Muscle layer of duodenum (tissue), 2 donors: Measurements from ENCODE around the gene SSTR5.
"Not testable (repeated sequence)": the region's sequence is repeated elsewhere in the genome, so short reads cannot be mapped to it uniquely, and the experiment has no call there.

Experiments
- H3K27ac ChIP-seq: one replicate; pipeline ENCODE4 v1.7.0; 2013; ENCODE audit warnings: mild to moderate bottlenecking, low read length
- H3K27me3 ChIP-seq: one replicate; pipeline ENCODE4 v1.7.0; 2013; ENCODE audit warnings: low read depth, mild to moderate bottlenecking, control low read depth, low read length
- H3K36me3 ChIP-seq, 2 donors: one replicate each; pipeline ENCODE4 v1.7.0; 2013; ENCODE audit warnings: low read length in 2 of 2, control low read depth in 1 of 2, mild to moderate bottlenecking in 1 of 2; ENCODE audit not compliant: insufficient read depth in 2 of 2, control insufficient read depth in 1 of 2
- H3K4me1 ChIP-seq, 2 donors: one replicate each; pipeline ENCODE4 v1.7.0; 2013; ENCODE audit warnings: low read length in 2 of 2, mild to moderate bottlenecking in 2 of 2, control low read depth in 1 of 2, moderate library complexity in 1 of 2; ENCODE audit not compliant: insufficient read depth in 2 of 2, control insufficient read depth in 1 of 2
- H3K4me3 ChIP-seq, 2 donors: one replicate each; pipeline ENCODE4 v1.7.0; 2013; ENCODE audit warnings: low read length in 2 of 2, low read depth in 1 of 2, mild to moderate bottlenecking in 1 of 2
- H3K9me3 ChIP-seq, 2 donors: one replicate each; pipeline ENCODE4 v1.7.0; 2013; ENCODE audit warnings: low read length in 2 of 2, control low read depth in 1 of 2, mild to moderate bottlenecking in 1 of 2; ENCODE audit not compliant: control insufficient read depth in 1 of 2
- donor health status: healthy.

The SSTR5 gene

DNA sequence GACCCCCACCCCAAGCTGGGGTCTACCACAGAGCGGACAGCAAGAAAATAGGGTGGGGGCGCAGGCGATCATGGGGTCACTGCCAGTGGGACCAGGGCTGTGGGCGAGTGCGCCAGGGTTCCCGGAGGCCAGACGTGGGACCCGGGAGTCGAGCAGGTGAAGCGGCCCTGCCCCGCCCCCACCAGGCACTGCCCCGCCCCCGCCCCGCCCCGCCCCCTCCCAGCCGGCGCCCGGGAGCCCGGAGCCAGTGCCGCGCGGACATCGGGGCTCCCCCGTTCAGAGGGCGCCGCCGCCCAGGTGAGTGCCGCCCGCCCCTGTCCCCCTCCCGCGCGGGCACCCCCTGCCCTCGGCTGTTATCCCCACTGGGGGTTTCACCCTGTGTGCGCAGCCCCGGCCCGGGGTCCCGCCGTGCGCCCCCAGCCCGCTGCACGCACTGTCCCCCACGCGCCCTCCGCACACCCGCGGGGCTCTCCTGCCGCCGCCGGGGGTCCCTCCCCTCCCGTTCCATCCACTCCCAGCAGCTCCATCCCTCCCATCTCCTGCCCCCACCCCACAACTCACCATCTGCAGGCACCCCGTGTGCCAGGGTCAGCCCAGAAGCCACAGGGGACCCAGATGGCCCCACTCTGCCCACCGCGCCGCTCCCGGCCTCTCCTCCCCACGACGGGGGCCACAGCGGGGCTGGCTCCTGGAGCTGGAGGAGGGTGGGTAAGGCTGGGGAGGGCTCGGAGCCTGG is at the start of gene SSTR5:
SSTR5 (plus strand) TSS at position 222 of the 736 bp plus-strand sequence. CDS start 6,122 bp downstream, outside the sequence.
- Histone ChIP-seq H3K4me1 (no peaks in the 10 kb centered on the region), H3K27me3 (peaks cover 4% of the 10 kb centered on the region), H3K27ac (no peak within 1 kb of the TSS), H3K36me3 (no peaks in the 10 kb centered on the region), H3K9me3 (no peaks in the 10 kb centered on the region), H3K4me3 (no peak within 1 kb of the TSS)

DNA sequence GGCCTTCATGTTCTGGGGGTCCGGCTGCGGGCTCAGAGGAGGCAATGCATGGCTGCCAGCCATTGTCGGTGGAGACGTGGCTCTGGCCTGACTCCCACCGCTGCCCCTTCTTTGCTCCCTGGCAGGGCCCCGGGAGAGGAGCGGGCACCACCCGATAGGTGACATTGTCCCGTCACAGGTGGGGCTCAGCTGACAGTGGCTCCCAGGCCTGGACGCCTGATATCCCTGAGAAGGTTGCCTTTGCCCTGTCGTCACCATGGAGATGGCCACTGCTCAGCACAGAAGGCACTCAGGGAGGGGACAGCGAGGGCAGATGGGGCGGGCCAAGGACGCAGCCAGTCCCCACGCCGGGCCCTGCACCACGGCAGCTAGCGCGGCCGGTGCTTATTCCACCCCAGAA is 48.4 kb upstream of the SSTR5 start:
- H3K27ac ChIP-seq, result no peak overlapping the region
- H3K4me1 ChIP-seq, result no peaks in the 10 kb centered on the region
- H3K4me3 ChIP-seq, result no peak overlapping the region
- H3K9me3 ChIP-seq, result no peaks in the 10 kb centered on the region
- H3K36me3 ChIP-seq, result no peaks in the 10 kb centered on the region
- peaks cover 4% of the 10 kb centered on the region for H3K27me3 ChIP-seq

DNA sequence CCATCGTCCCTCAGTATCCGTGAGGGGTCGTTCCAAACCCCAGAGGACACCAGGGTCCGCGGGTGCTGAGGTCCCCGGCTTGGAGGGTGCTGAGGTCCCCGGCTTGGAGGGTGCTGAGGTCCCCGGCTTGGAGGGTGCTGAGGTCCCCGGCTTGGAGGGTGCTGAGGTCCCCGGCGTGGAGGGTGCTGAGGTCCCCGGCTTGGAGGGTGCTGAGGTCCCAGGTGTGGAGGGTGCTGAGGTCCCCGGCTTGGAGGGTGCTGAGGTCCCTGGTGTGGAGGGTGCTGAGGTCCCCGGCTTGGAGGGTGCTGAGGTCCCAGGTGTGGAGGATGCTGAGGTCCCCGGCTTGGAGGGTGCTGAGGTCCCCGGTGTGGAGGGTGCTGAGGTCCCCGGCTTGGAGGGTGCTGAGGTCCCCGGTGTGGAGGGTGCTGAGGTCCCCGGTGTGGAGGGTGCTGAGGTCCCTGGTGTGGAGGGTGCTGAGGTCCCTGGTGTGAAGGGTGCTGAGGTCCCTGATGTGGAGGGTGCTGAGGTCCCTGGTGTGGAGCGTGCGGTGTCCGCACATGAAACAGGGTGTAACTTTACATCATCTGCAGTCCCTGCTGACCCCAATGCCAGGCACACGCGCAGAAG is 47.3 kb upstream of the SSTR5 start:
- H3K27ac ChIP-seq, H3K27me3 ChIP-seq, H3K4me1 ChIP-seq: not testable (repeated sequence)

DNA sequence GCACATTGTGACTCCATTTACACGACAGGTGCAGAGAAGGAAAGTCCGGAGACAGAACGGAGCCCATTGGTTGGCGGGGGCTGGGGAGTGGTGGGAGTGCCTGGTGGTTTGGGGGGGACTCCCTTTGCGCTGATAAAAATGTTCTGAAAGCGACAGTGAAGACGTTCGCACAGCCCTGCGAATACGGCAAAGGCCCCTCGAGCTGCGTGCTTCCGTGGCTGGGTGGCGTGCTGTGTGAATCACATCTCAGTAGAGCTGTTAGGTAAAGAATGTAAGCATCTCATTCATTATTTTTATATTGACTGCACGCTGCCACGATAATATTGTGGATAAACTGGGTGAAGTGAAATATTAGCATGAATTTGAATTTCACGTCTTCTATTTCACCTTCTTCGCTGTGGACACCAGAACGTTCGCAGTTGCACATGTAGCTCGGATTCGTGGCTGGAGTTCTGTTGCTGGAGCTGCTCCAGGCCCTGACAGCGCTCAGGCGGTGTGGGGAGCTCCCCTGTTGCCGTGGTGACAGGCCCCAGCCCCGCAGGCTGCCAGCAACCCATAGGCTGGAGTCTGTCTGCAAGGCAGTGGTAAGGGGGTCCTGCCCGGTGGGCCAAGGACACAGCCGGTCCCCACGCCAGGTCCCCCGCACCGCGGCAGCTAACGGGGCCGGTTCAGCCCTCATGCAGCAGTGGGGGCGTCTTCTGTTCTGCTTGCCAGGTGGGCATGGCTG is 46.3 kb upstream of the SSTR5 start:
- Histone ChIP-seq H3K9me3 (no peaks in the 10 kb centered on the region), H3K27me3 (peaks cover 4% of the 10 kb centered on the region), H3K27ac (no peak overlapping the region), H3K36me3 (no peaks in the 10 kb centered on the region), H3K4me1 (no peaks in the 10 kb centered on the region), H3K4me3 (no peak overlapping the region)

More for the DNA sequence above, 47.3 kb upstream of the SSTR5 start:
- H3K4me3 ChIP-seq, H3K9me3 ChIP-seq, H3K36me3 ChIP-seq: not testable (repeated sequence)

DNA sequence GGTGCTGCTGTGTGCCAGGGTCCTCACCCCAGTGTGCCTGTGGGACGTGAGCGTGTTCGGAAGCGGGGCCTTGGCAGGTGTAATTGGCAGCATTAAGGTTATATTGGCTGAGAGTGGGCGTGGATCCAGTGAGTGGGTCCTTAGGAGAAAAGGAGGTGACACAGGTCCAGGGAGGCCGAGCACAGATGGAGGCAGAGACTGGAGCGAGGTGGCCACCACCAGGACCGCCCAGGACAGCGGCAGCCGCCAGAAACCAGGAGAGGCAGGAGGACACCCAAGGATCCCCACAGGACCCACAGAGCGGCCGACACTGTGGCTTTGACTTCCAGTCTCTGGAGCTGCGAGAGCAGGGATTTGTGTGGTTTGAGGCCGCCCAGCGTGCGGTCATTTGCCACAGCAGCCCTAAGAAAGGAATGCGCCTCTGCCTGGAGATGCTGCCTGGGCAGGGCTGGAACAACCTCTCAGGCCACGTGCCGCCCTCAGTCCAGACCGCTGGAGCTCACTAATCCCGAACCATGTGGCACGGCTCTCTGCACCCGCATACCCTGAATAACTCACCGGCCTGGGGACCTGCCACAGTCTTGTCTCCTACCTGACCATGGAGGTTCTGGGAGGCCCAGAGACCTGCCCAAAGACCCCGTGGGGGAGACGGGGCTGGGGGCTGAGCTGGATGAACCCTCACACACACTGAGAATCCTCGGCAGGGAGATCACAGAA is 45.6 kb upstream of the SSTR5 start:
- H3K27me3 ChIP-seq, result peaks cover 4% of the 10 kb centered on the region
- H3K27ac ChIP-seq, result no peak overlapping the region
- no peaks in the 10 kb centered on the region for H3K9me3 ChIP-seq
- no peak overlapping the region for H3K4me3 ChIP-seq
- no peaks in the 10 kb centered on the region for H3K36me3 ChIP-seq
- H3K4me1 ChIP-seq, result no peaks in the 10 kb centered on the region

DNA sequence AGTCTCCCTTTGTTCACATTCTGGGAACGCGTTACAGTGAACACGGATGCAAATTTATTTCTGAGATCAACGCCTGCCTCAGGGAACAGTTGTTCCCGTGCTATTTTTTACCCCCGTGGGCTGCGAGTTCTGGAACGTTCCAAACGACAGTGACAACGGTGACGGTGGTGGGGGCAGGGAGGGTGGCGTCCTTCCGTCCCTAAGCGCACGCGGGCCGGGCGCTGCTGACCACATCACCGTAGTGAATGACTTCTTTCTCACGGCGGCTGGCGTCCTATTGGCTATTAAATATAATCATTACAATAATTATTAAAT is 45.1 kb upstream of the SSTR5 start:
- no peak overlapping the region for H3K4me3 ChIP-seq
- no peaks in the 10 kb centered on the region for H3K9me3 ChIP-seq
- no peak overlapping the region for H3K27ac ChIP-seq
- no peaks in the 10 kb centered on the region for H3K4me1 ChIP-seq
- no peaks in the 10 kb centered on the region for H3K36me3 ChIP-seq
- H3K27me3 ChIP-seq, result peaks cover 4% of the 10 kb centered on the region

DNA sequence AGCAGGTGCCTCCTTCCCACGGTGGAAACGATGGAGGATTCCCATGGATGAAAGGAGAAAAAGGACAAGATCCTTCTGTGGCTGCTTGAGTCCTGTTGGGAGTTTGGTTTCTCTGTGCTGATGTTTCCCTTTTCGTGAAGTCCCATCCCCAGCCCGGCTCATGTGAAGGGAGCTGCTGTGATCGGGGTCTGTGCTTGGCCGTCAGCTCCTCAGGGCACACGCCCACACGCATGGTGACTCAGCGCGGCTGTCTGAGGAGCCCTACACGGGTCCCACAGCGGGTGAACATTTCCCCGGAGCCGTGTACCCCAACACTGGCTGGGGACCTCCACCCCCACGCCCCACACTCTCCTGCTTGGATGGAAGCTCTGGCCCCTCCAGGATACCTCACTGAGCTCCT is 44.5 kb upstream of the SSTR5 start:
- no peak overlapping the region for H3K27ac ChIP-seq
- H3K4me3 ChIP-seq, result no peak overlapping the region
- H3K9me3 ChIP-seq, result no peaks in the 10 kb centered on the region
- H3K27me3 ChIP-seq, result peaks cover 4% of the 10 kb centered on the region
- H3K4me1 ChIP-seq, result no peaks in the 10 kb centered on the region
- no peaks in the 10 kb centered on the region for H3K36me3 ChIP-seq

DNA sequence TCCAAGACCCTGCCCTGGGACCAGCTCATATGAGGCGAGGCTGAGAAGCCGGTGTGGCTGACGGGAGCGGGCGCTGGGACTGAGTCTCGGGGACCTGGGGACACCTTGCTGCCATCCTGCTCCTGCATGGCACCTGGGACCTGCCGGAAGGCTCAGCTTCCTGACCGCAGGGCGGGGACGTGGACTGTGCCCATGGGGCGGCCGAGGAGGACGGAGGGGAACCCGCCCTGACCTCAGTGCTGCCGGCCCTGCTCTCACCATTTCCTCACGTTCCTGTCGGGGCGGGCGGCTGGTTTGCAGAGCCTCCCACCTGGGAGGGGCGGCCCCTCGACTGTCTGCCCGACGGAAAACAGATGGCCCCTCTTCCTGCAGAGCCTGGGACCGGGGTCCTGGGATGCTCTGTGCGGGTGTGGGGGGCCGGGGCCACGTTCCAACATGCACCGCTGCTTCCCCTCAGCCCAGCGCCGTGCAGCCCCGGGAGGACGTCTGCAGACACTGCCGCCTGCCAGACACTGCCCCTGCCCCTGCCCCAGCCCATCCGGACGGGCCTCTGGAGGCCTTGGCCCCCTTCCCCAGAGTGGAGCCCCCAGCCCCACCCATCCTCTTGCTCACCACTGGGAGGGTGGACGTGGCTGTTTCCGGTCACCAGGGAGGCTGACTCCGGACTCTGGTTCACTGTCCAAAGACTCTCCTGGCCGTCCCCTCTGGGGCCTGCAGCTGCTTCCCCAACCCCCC is 43.9 kb upstream of the SSTR5 start:
- Histone ChIP-seq H3K9me3 (peaks cover 0 to 4% of the 10 kb centered on the region in 2 donors), H3K27me3 (peaks cover 4% of the 10 kb centered on the region), H3K36me3 (no peaks in the 10 kb centered on the region), H3K4me3 (no peak overlapping the region), H3K4me1 (no peaks in the 10 kb centered on the region), H3K27ac (no peak overlapping the region)

DNA sequence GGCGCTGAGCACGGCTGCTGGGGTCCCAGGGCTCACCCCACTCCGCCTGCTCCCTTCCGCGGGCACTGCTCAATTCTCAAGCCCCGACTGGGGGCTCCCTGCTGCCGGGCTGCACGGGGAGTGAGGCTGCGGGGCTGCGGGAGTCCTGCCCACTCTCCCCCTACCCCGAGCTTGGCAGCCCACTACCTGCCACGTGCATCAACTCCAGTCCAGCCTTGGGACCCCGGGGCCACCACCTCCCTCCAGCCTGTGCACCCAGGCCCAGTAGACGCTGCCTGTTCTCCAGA is 43.3 kb upstream of the SSTR5 start:
- H3K4me1 ChIP-seq, result no peaks in the 10 kb centered on the region
- H3K27me3 ChIP-seq, result peaks cover 4% of the 10 kb centered on the region
- H3K4me3 ChIP-seq, result no peak overlapping the region
- H3K27ac ChIP-seq, result no peak overlapping the region
- no peaks in the 10 kb centered on the region for H3K36me3 ChIP-seq
- H3K9me3 ChIP-seq, result peaks cover 0 to 5% of the 10 kb centered on the region in 2 donors

DNA sequence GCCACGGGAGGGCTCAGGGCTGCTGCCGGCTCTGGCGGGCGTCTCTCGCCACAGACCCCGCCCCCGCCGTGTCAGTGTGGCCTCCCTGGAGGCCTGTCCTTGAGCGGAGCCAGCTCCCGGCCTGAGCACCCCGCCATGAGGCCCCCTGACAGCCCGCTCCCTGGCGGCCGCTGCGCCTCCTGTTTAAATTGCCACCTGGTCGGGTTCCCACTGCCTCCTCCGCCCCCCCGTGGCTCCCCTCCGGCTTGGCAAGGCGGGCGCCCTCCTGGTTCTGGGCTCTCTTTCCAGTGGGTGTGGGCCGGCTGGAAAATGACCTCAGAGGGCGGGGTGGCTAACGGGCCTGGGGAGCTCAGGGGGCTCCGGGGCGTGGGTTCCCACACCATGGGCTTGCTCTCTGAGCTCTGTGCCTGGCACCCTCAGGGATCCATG is 42.1 kb upstream of the SSTR5 start:
- Histone ChIP-seq H3K27me3 (no peaks in the 10 kb centered on the region), H3K27ac (no peak overlapping the region), H3K4me1 (no peaks in the 10 kb centered on the region), H3K9me3 (peaks cover 0 to 5% of the 10 kb centered on the region in 2 donors), H3K36me3 (no peaks in the 10 kb centered on the region), H3K4me3 (no peak overlapping the region)

DNA sequence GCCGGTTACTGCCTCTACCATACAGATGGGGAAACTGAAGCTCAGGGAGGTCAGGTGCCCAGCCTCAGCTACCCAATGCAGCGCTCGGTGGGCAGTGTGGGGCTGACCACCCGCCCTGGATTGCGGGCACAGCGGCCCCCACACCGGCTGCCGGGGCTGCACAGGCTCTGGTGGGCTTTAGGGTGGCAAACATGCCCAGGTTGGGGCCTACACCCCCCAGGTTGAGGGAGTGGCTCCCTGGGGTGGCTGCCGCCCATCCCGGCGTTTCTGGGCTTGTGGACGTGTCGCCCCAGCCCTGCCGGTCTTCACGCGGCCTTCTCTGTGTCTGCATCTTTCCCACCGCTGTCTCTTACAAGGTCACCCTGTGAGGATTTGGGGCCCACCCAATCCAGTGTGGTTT is 40.9 kb upstream of the SSTR5 start:
- Histone ChIP-seq H3K4me3 (no peak overlapping the region), H3K27ac (no peak overlapping the region), H3K9me3 (peaks cover 0 to 5% of the 10 kb centered on the region in 2 donors), H3K36me3 (no peaks in the 10 kb centered on the region), H3K27me3 (no peaks in the 10 kb centered on the region), H3K4me1 (no peaks in the 10 kb centered on the region)
